GM12878 (cell line): ENCODE data around the gene ZNF473. TPM values are rescaled to one million over a fixed set of nuclear protein-coding genes. Genes with fewer than 3 reads are reported as not detected.
"Not testable (repeated sequence)": the region's sequence is repeated elsewhere in the genome, so short reads cannot be mapped to it uniquely, and the experiment has no call there.

Experiments used
- ATAC-seq: fragments of 200-7000 bp; cut with Tn5 transposase; 3 replicates; pipeline ENCODE4 v1.9.1; 2020; ENCODE audit warnings: mild to moderate bottlenecking, moderate library complexity
- BruUV-seq: library from RNA; stranded (reverse); fragments of 400-500 nt; replicated peaks from 2 replicates; lab custom pipeline; 2021; lab: Mats Ljungman, UMichigan
- CTCF ChIA-PET: fragments of 300-600 bp; sonication (Branson Sonifier 250); formaldehyde crosslinking; extraction: SDS; loops from one replicate; lab custom pipeline; 2021; ENCODE audit warnings: inconsistent platforms; lab: Yijun Ruan, JAX
- POLR2A ChIA-PET: fragments of 350-600 bp; formaldehyde crosslinking; extraction: SDS; loops from one replicate; lab custom pipeline; 2021; ENCODE audit warnings: inconsistent platforms; lab: Charles Lee
- RAD21 ChIA-PET: fragments of 300-600 bp; sonication (Branson Sonifier 250); formaldehyde crosslinking; loops from one replicate; lab custom pipeline; 2023; ENCODE audit warnings: antibody characterized with exemption; ENCODE audit not compliant: unreplicated experiment; lab: Charles Lee
- SMC1A ChIA-PET: fragments of 300-600 bp; sonication (Branson Sonifier 250); formaldehyde crosslinking; loops from one replicate; lab custom pipeline; 2023; ENCODE audit not compliant: unreplicated experiment, uncharacterized antibody; lab: Charles Lee
- DNase-seq: peaks from one replicate; pipeline ENCODE4 v3.0.0-alpha.2; 2011; ENCODE audit warnings: low read depth, low spot score
- FAIRE-seq: peaks from 3 replicates; lab custom pipeline; 2011; peaks lifted over from hg19 to GRCh38; lab: Jason Lieb, UNC
- H2AFZ ChIP-seq: 2 replicates; pipeline ENCODE4 v1.6.0; 2011; ENCODE audit warnings: low read depth, low read length, control low read depth; ENCODE audit not compliant: control insufficient read depth
- H3K27ac ChIP-seq: 2 replicates; pipeline ENCODE4 v1.5.1; 2011; ENCODE audit warnings: control low read depth; ENCODE audit not compliant: control insufficient read depth, insufficient read depth
- H3K27me3 ChIP-seq, 2 experiments: replicated peaks in 1 of 2; 2 replicates each; pipeline versions ENCODE4 v1.6.0 to v1.6.1; 2011; ENCODE audit warnings: low read length in 1 of 2; ENCODE audit not compliant: control insufficient read depth in 2 of 2, insufficient read depth in 2 of 2
- H3K36me3 ChIP-seq, 2 experiments: 2 replicates each; pipeline ENCODE4 v1.5.1; 2011; ENCODE audit warnings: low read length in 1 of 2; ENCODE audit not compliant: control insufficient read depth in 2 of 2, insufficient read depth in 2 of 2
- H3K4me1 ChIP-seq: 2 replicates; pipeline ENCODE4 v1.6.1; 2011; ENCODE audit warnings: mild to moderate bottlenecking, low read length, moderate library complexity, mixed read lengths; ENCODE audit not compliant: control insufficient read depth, insufficient read depth
- H3K4me2 ChIP-seq: 2 replicates; pipeline ENCODE4 v1.6.0; 2011; ENCODE audit warnings: control low read depth; ENCODE audit not compliant: control insufficient read depth, insufficient read depth
- H3K4me3 ChIP-seq: fragments of 200-600 bp; sonication (generic); 2 replicates; pipeline ENCODE4 v1.5.1; 2016
- H3K79me2 ChIP-seq: 2 replicates; pipeline ENCODE4 v1.6.0; 2011; ENCODE audit warnings: low read length; ENCODE audit not compliant: control insufficient read depth, insufficient read depth
- H3K9ac ChIP-seq: 2 replicates; pipeline ENCODE4 v1.8.0; 2011; ENCODE audit warnings: low read length, control low read depth, mixed read lengths; ENCODE audit not compliant: control insufficient read depth, insufficient read depth
- H3K9me3 ChIP-seq: replicated peaks from 3 replicates; pipeline ENCODE4 v1.5.1; 2011; ENCODE audit warnings: mild to moderate bottlenecking, low read length; ENCODE audit not compliant: control insufficient read depth, insufficient read depth
- H4K20me1 ChIP-seq: 2 replicates; pipeline ENCODE4 v1.6.0; 2011; ENCODE audit not compliant: control insufficient read depth, insufficient read depth
- WGBS: methylation state at CpG from one replicate; pipeline ENCODE4 v1.1.6; 2016; ENCODE audit warnings: low lambda C conversion rate; ENCODE audit not compliant: insufficient replicate concordance, insufficient coverage; ENCODE audit errors: missing lambda C conversion rate; 5-methylcytosine and 5-hydroxymethylcytosine counted together
- in situ Hi-C: fragments of 300-500 bp; cut with MboI; formaldehyde crosslinking; loops from 9 replicates; pipeline ENCODE4 v1.14.3; 2018; ENCODE audit warnings: mixed read lengths
- intact Hi-C: fragments of 100-400 bp; cut with micrococcal nuclease; formaldehyde crosslinking; loops from one replicate; pipeline ENCODE4 v1.14.2; 2022; ENCODE audit not compliant: unreplicated experiment
- polyA plus RNA-seq, 11 experiments: library from polyadenylated mRNA; depleted of rRNA in 4 of 11; unstranded in 6 of 11; stranded (reverse) in 5 of 11; fragments of >200 nt; fragmentation: Nextera tagmentation in 4 of 11; fragmentation: Illumina TruSeq in 1 of 11; extraction: Ambion mirVana in 4 of 11; extraction: Trizol in 1 of 11; gene quantifications; 1 replicate in 1 of 11; 2 replicates in 10 of 11; pipeline versions ENCODE4 v1.2.1 to v1.2.3, GENCODE V29; 2011 to 2016; ENCODE audit warnings: inconsistent platforms in 2 of 11, missing spikeins in 2 of 11, low read depth in 1 of 11
- total RNA-seq, 4 experiments: library from RNA; depleted of rRNA in 3 of 4; stranded (reverse); fragments of >200 nt in 3 of 4; fragmentation: Illumina TruSeq in 1 of 4; extraction: Trizol in 1 of 4; gene quantifications; 2 replicates each; pipeline versions ENCODE4 v1.2.1 to v1.2.3, GENCODE V29; 2013 to 2021

ZNF473 gene
- total and polyA plus RNA-seq, 10 of the 15 experiments (the other 5 are each of a cell fraction or from before 2014, with no cell fraction given): 2.3 to 14.9 (median 6.3) TPM

DNA sequence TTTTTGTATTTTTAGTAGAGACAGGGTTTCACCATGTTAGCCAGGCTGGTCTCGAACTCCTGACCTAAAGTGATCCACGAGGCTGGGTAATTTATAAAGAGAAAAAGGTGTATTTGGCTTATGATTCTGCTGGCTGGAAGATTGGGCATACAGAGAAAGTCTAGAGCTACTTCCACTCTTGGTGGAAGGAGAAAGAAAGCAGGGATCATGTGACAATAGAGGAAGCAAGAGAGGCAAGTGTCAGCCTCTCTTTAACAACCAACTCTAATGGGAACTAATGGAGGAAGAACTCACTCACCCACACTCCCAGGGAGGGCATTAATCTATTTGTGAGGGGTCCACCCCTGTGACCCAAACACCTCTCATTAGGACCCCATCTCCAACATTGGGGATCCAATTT, 58.6 kb downstream of the ZNF473 start:
- FAIRE-seq, H3K27ac ChIP-seq, H3K36me3 ChIP-seq, POLR2A ChIA-PET, H3K79me2 ChIP-seq, H2AFZ ChIP-seq, H3K4me3 ChIP-seq, SMC1A ChIA-PET, in situ Hi-C loops, H3K4me2 ChIP-seq, H3K9ac ChIP-seq, H3K27me3 ChIP-seq, intact Hi-C loops, RAD21 ChIA-PET, H3K9me3 ChIP-seq, H3K4me1 ChIP-seq, BruUV-seq, CTCF ChIA-PET, H4K20me1 ChIP-seq, DNase-seq, ATAC-seq: not testable (repeated sequence)
- WGBS: 11% methylated on average over 2 of the region's 2 CpGs

DNA sequence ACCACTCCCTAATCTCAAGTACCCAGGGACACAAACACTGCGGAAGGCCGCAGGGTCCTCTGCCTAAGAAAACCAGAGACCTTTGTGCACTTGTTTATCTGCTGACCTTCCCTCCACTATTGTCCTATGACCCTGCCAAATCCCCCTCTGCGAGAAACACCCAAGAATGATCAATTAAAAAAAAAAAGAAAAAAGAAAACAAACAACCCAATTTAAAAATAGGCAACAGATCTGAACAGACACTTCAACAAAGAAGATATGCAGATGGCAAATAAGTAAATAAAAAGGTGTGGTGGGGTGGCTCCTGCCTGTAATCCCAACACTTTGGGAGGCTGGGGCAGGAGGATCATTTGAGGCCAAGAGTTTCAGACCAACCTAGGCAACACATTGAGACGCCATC, 61.3 kb downstream of the ZNF473 start:
- H3K4me2 ChIP-seq, intact Hi-C loops, H3K9ac ChIP-seq, H3K27me3 ChIP-seq, H3K4me3 ChIP-seq, RAD21 ChIA-PET, BruUV-seq, in situ Hi-C loops, H3K36me3 ChIP-seq, H3K4me1 ChIP-seq, H3K9me3 ChIP-seq, SMC1A ChIA-PET, POLR2A ChIA-PET, DNase-seq, H3K79me2 ChIP-seq, ATAC-seq, CTCF ChIA-PET, H3K27ac ChIP-seq, H2AFZ ChIP-seq, H4K20me1 ChIP-seq, FAIRE-seq: not testable (repeated sequence)
- WGBS: 61% methylated on average over 3 of the region's 4 CpGs
